NCI-H774 (cell line): ENCODE measurements around the gene MICB.
"Not testable (repeated sequence)": the region's sequence is repeated elsewhere in the genome, so short reads cannot be mapped to it uniquely, and the experiment has no call there.

ENCODE experiments used
- DNase-seq: peaks from one replicate; lab custom pipeline; 2025; lab: John Stamatoyannopoulos, UW

Gene MICB

GRCh38 chr6:31497531-31498476, at the start of gene MICB:
Gene MICB, plus strand, starts transcription at chr6:31498145. Its CDS starts 49 bp downstream, at chr6:31498194.
- DNase-seq = peak; percentile 78

DNA sequence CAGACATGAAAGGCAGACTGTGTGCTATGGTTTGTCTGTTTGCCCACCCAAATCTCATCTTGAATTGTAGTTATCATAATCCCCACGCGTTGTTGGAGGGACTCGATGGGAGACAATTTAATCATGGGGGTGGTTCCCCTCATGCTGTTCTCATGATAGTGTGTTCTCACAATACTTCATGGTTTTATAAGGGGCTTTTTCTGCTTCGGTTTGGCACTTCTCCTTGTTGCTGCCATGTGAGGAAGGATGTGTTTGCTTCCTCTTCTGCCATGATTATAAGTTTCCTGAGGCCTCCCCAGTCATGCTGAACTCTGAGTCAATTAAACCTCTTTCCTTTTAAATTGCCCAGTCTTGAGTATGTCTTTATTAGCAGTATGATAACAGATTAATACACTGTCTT, 47.2 kb upstream of the MICB start:
- DNase-seq = no peak

DNA sequence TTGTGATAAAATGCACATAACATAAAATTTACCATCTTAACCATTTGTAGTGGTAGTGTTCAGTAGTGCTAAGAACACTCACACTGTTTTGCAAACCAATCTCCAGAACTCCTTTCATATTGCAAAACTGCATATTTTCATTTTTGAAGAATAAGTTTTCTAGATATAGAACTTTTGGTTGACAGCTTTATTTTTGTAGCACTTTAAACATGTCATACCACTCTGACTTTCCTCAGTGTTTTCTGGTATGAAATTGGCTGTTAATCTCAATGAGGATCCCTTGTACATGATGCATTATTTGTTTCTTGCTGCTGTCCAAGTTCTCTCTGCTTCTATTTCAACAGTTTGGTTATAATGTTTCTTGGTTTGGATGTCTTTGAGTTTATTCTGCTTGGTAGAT, 45.1 kb upstream of the MICB start:
- no peak for DNase-seq

GRCh38 chr6:31453259-31453658, 44.7 kb upstream of the MICB start:
- DNase-seq = no peak

- DNase-seq = not testable (repeated sequence)
Measured at GRCh38 chr6:31459864-31460263, 38.1 kb upstream of the MICB start.

GRCh38 chr6:31460361-31461025, 37.5 kb upstream of the MICB start:
- DNase-seq = no peak

GRCh38 chr6:31462026-31462963, 35.6 kb upstream of the MICB start:
- DNase-seq = no peak

DNA sequence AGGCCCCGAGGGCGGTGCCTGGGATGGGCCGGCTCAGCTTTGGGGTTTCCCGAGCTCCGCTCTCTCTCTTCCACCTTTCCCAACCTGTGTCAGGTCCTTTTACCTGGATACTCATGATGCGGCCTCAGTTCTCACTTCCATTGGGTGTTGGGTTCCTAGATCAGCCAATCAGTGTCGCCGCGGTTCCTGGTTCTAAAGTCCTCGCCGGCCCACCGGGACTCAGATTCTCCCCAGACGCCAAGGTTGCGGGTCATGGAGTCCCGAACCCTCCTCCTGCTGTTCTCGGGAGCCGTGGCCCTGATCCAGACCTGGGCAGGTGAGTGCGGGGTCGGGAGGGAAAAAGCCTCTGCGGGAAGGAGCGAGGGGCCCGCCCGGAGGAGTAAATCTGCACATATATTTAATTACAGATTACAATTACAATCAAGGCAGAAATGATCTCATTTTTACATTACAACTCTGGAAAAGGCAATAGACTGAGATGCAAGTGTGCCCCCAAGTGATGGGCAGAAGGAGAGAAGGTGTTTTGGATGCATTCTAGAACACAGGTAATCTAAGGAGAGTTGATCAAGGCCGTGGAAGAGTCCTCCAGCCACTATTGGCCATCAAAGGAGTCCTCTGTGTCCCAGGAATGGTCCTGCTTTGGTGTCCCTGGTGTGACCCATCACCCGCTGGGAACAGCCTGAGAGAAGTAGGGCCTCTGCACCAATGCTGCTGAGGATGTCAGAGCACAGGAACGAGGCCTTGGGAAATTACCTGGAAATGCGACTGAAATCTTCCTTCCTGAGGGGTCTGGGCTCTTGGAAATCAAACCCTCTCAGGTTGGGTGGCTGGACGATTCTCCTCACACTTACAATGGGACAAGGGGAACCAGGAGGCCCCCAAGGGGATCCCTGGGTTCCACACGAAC, 34.7 kb upstream of the MICB start:
- DNase-seq = peak; percentile 64

DNA sequence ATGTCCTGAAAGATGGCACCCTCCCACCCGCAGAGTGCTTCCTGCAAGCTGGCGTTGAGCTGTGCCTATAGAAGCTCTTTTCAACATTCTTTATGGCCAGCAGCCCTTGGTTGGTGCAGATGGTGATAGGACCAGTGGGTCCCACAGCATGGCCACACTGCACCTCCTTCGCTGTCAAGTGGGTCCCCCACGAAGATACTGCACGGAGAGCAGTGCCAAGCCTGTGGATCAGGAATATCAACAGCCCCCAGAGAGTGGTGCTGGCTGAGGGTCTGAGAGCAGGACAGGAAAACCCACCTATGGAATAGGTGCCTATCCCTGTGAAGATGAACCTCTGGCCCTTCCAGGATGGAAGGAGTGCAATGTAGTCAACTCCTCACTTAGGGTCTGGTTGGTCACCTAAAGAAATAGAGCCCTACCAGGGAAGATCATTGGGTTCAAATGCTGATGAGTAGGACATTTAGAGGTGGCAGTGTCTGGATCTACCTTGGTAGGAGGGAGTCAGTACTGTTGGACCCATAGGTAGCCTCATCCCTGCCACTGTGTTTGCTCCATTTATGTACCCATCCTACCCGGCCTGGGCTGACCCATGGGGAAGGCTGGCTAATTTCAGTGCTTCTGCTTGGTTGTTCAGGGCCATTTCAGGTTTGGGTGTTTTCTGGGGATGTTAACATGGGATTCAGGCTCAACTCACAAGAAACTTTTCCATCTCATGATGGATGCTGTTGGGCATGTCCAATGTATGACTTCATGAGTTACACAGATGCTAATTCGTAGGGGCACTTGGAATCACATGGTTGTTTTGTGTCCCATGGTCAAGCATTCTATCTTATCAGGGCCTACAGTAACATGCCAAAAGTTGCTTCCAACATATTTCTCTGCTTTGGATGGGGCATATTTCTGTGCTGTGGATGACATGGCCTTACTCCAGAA, 33.4 kb upstream of the MICB start:
- DNase-seq = no peak

- no peak for DNase-seq
Measured at GRCh38 chr6:31465185-31465536, 32.8 kb upstream of the MICB start.

GRCh38 chr6:31465718-31466117, 32.2 kb upstream of the MICB start:
- DNase-seq = no peak

DNA sequence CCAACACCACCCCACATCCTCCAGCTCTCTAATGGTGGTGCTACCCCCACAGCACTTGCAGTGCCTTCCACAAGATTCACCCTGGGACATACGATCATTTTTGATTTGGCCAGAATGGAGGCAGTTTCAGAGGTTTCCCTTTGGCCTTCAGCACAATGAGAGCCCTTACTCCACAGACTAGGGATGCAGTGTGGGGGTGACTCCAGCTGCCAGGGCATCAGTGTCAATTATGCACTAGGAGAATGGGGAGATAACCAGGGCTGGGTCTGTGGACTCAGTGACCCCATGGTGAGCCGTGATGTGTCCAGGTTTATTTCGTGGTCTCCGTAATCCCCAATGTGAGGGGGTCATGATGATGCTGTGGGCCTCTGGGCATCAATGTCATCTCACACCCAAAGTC, 31.5 kb upstream of the MICB start:
- DNase-seq = no peak

- no peak for DNase-seq
Measured at GRCh38 chr6:31467151-31467550, 30.8 kb upstream of the MICB start.

GRCh38 chr6:31468311-31468710, 29.6 kb upstream of the MICB start:
- DNase-seq = no peak

- DNase-seq = no peak
Measured at GRCh38 chr6:31470801-31471200, 27.1 kb upstream of the MICB start.

- DNase-seq = no peak
Measured at GRCh38 chr6:31471711-31472110, 26.2 kb upstream of the MICB start.

DNA sequence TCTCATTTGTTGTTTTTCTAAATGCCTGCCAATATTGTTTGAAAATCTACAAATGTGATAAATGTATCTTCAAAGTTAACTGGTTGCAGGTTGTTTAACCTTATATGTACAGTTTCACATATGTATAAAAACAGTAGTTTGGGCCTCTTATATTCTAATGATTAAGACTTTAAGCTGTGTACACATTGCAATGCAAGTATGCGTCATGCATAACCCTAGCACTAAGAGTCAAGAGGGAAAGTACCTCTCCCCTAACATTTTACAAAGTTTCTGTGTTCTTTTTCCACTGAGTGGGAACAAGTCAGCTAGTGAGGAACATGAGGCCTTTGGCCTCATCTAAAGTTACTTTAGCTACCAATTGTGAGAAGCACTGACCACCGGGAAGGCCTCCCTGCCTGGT, 25.7 kb upstream of the MICB start:
- no peak for DNase-seq

DNA sequence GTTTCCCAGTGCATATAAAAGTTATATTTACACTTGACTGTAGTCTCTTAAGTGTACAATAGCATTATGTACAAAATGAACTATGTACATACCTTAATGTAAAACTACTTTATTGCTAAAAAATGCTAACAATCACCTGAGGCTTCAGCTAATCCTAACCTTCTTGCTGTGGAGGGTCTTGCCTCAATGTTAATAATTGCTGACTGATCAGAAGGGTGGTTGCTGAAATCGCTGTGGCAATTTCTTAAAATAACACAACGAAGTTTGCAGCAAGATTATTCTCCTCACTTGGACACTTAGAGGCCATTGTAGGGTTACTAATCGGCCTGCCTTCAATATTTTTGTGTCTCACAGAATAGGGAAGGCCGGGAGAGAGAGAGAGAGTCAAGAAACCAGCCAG, 24.7 kb upstream of the MICB start:
- no peak for DNase-seq

GRCh38 chr6:31473780-31474761, 23.9 kb upstream of the MICB start:
- DNase-seq = no peak
